GM21737 (cell line): ENCODE data around the gene CYP46A1.
"Not testable (repeated sequence)": the region's sequence is repeated elsewhere in the genome, so short reads cannot be mapped to it uniquely, and the experiment has no call there.

Source experiments
- ATAC-seq: cut with Tn5 transposase; IDR thresholded peaks from one replicate; pipeline ENCODE4 v1.9.1; 2021; ENCODE audit warnings: mild to moderate bottlenecking, moderate library complexity; ENCODE audit not compliant: unreplicated experiment

Gene CYP46A1

GRCh38 chr14:99683619-99684409, at the start of gene CYP46A1:
Gene CYP46A1, plus strand, starts transcription at chr14:99684298. Its CDS starts 120 bp downstream, at chr14:99684418.
- peak; percentile 94 for ATAC-seq

- no peak for ATAC-seq
Measured at GRCh38 chr14:99634443-99634842, 49.7 kb upstream of the CYP46A1 start.

GRCh38 chr14:99635116-99635515, 49.0 kb upstream of the CYP46A1 start:
- ATAC-seq, result no peak

- ATAC-seq, result no peak
Measured at GRCh38 chr14:99636487-99636886, 47.6 kb upstream of the CYP46A1 start.

GRCh38 chr14:99637624-99638023, 46.5 kb upstream of the CYP46A1 start:
- no peak for ATAC-seq

GRCh38 chr14:99642771-99643170, 41.3 kb upstream of the CYP46A1 start:
- ATAC-seq, result not testable (repeated sequence)

- ATAC-seq, result no peak
Measured at GRCh38 chr14:99643343-99643742, 40.8 kb upstream of the CYP46A1 start.

- ATAC-seq, result no peak
Measured at GRCh38 chr14:99644035-99644587, 40.0 kb upstream of the CYP46A1 start.

- no peak for ATAC-seq
Measured at GRCh38 chr14:99644723-99645544, 39.2 kb upstream of the CYP46A1 start, which contains the start of gene HHIPL1. Gene HHIPL1, plus strand, starts transcription at chr14:99645129. Its CDS starts 79 bp downstream, at chr14:99645208.

GRCh38 chr14:99645545-99646505, 38.3 kb upstream of the CYP46A1 start:
- no peak for ATAC-seq

- no peak for ATAC-seq
Measured at GRCh38 chr14:99647411-99647810, 36.7 kb upstream of the CYP46A1 start.

- ATAC-seq, result no peak
Measured at GRCh38 chr14:99648027-99648784, 35.9 kb upstream of the CYP46A1 start.

- no peak for ATAC-seq
Measured at GRCh38 chr14:99649219-99649618, 34.9 kb upstream of the CYP46A1 start.

- ATAC-seq, result no peak
Measured at GRCh38 chr14:99649643-99650042, 34.5 kb upstream of the CYP46A1 start.

- ATAC-seq, result no peak
Measured at GRCh38 chr14:99650189-99650588, 33.9 kb upstream of the CYP46A1 start.

- ATAC-seq, result no peak
Measured at GRCh38 chr14:99651953-99652746, 31.9 kb upstream of the CYP46A1 start.

- no peak for ATAC-seq
Measured at GRCh38 chr14:99654235-99654985, 29.7 kb upstream of the CYP46A1 start.

- ATAC-seq, result no peak
Measured at GRCh38 chr14:99655521-99655920, 28.6 kb upstream of the CYP46A1 start.
